Stimulated activated naive CD4-positive, alpha-beta T cell (primary cell): ENCODE measurements around the gene CRTAP.
"Not testable (repeated sequence)": the region's sequence is repeated elsewhere in the genome, so short reads cannot be mapped to it uniquely, and the experiment has no call there.

Source experiments
- DNase-seq, 6 experiments: peaks; one replicate each; lab custom pipeline; 2025; lab: John Stamatoyannopoulos, UW

The CRTAP gene

DNA sequence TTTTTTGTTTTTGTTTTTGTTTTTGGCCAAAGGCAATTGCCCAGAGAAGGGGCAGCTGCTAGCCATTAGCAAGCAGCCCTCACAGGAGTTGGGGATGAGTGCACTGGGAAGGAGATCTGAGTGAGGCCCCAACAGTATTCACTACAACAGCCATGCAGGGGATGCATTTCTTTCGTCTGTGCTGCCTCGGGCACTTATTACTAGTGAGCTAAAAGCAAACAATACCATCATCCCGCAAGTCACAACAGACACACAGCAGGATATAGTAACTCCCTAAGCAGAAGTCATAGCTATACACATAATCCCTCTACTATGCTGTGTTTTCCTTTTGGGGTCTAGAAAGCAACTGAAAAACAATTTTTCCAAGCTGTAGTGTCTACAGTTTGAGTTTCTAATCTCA is 27.2 kb downstream of the CRTAP start:
- DNase-seq: no peak

DNA sequence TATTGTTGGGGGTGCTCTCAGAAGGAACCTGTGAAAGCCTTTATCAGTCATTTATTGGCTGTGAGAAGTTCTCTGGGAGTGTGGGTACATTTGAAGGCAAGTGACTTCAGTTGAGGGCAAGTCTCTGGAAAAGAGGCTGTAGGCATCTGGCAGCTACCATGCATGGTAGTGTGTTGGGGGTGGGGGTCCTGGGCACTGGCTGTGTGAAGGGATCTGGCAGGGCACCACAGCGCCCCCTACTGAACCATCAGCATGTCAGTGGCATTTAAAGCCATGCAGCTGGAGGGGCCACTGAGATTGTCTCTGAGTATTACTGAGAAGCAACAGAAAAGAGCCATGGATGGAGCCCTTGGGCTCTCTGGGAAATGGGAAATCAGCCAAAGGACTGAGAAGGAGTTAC is 30.6 kb downstream of the CRTAP start:
- DNase-seq: peak in 1 of 6 experiments; percentile 0

DNA sequence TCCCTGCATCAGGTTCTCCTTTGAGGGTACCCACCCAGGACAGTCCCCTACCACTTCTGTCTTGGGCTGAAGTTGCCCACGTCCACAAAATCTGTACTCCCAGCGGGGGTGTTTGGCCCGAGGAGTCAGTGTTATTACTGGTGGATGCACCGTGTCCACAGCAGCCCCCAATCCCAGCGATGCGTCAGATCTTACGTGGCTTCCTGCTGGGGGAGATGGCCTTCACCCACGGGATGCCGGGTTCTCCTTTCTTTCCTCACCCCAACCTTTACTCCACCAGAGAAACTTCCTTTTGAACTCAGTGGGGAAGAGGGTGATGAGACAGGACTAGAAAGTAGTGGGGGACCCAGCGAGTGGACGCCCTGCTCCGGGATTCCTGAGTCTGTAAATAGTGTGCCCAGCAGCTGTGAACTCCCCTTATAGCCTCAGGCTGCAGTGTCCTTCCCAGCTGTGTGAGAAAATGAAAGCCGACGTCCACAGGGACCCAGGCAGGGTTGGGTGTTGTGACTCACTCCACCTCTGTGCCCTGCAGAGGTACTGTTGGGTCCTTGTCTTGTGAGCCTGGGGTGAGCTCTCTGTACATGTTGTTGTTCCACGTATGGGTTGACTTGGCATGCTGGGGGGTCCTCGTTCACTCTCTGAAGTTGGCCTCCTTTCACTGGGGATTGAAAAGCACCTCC is 31.5 kb downstream of the CRTAP start:
- DNase-seq: no peak

GRCh38 chr3:33145901-33146580 is 32.2 kb downstream of the CRTAP start:
- no peak for DNase-seq

DNA sequence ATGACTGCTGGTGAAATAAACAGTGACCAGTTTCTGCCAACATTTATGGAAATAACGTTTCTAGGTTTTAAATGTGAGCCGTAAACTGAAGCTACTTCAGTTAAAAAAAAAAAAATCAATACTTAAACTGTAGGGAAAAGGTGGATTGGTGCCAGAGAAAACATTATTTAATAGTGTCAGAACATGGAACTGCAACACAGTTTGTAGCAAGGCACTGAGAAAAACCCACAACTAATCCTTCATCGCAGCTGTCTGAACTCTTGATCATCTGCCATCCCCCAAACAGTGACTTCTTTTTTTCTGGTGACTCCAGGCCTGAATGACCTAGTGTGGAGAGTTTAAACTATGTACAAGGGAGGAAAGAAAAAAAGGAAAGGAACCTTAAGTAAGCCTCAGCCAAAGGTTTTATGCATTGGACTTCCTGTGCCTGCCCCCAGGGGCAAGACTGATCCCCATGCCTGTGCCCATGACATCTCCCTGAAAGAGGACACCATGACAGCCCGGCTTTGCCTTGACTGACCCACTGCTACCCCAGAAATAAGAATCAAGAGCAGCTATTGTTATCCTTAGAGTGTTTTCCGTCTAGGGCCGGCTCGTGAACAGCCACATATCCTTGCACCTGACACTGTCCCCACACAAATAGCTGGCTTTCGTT is 33.1 kb downstream of the CRTAP start:
- no peak for DNase-seq

- DNase-seq: no peak
Measured at GRCh38 chr3:33149342-33149741, 35.5 kb downstream of the CRTAP start.

GRCh38 chr3:33152363-33153360 is 38.8 kb downstream of the CRTAP start:
- DNase-seq: no peak

- no peak for DNase-seq
Measured at GRCh38 chr3:33153782-33154181, 40.0 kb downstream of the CRTAP start.

DNA sequence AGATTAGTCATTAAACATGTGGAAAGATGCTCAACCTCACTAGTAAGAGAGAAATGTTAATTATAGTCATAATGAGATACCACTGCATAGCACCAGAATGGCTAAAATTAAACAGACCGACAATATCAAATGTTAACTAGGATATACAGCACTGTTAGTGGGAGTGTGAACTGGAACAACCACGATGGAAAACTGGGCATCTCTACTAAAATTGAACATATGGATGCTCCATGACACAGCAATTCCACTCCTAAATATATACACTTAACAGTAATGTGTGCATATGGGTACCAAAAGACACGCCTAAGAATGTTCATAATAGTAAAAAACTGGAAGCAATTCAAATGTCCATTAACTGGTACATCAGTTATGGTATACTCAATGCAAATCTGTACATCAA is 41.5 kb downstream of the CRTAP start:
- no peak for DNase-seq

GRCh38 chr3:33159234-33159633 is 45.4 kb downstream of the CRTAP start:
- DNase-seq: no peak

- DNase-seq: no peak
Measured at GRCh38 chr3:33159981-33160380, 46.2 kb downstream of the CRTAP start.

DNA sequence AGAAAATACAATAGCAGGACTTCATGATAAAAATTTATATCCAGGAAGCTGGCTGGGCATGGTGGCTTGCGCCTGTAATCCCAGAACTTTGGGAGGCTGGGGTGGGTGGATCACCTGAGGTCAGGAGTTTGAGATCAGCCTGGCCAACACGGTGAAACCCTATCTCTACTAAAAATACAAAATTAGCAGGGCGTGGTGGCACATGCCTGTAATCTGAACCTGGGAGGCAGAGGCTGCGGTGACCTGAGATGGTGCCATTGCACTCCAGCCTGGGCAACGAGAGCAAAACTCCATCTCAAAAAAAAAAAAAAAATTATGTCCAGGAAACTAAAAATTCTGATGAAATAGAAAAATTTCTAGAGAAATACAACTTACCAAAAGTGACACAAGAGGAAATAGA is 48.8 kb downstream of the CRTAP start:
- not testable (repeated sequence) for DNase-seq

DNA sequence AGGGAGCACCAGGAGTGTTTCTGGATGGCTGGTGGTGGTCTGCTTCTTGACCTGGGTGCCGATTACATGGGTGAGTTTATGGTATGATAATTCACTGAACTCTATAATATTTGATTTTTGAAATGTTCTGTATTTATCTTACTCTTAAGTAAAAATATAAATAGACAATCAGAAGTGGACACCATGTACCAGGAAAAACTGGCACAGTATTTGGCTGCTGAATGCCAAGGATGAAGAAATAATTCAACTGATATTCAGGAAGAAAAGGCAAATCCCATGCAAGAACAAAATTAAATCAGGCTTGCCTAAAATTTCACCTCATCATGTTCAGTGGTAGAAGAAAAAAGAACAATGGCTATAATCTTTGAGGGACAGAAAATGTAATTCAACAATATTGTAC is 51.6 kb downstream of the CRTAP start:
- no peak for DNase-seq

- no peak for DNase-seq
Measured at GRCh38 chr3:33166095-33166494, 52.3 kb downstream of the CRTAP start.

- no peak for DNase-seq
Measured at GRCh38 chr3:33167284-33167683, 53.5 kb downstream of the CRTAP start.

DNA sequence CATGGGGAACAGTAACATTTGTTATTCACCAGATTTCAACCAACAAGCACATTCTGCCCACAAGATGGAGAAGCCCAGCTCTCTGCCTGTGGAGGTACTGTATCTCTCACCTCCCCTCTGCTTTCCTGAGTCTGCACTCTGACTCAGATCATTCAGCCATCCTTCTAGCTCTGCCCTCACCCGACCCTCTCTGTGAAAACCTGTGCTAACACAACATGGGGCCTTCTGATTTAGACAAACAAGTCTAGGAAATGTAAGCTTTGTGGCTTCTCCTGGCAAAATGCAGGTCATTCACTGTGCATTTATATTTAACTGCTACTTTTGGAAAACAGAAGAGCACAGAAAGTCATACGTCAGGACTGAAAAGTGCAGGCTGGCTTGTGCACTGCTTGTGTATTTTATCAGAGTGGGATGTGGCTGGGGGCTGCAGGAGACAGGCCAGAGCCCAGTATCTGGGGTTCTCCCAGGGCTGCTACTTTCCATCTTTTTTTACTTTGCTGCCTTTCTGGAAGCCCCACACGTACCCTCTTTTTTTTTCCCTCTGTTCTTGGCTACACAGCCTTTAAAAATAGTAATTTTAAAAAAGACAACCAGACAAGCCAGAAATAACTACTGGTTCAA is 54.0 kb downstream of the CRTAP start:
- no peak for DNase-seq

DNA sequence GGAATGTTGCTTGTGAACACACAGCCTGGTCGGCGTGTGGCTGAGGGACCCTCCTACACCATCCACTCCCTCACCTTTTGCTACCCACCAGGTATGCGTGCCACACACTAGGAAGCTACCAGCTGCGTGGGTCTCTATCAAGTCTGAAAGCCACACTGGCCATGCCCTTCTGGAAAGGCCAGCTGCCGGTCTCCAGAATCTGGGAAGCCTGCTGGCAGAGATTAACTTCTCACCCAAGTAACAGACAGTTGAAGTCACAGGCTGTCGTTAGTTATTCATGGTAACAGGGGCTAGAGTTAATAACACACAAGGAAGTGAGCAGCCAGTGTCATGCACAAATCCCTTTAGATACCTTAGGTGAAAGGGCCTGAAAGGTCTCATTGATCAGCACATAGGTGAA is 56.7 kb downstream of the CRTAP start:
- no peak for DNase-seq

DNA sequence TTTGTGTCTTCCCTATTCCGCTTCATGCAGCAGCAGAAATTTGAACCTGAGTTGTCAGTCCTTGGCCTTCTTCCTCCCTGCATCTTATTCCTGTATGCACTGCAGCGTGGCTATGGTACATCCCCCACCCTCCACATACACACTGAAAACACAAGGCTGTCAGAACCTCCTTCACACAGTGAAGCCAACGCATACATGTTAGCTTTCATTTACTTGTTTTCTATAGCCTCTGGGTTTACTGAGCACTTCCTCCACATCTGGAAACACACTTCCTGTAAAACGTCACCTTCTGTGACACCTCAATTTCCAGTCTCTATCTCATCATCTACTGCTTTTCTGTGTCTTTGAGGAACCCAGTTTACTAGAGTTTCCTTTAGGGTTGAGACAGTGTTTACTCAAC is 57.8 kb downstream of the CRTAP start:
- DNase-seq: no peak

GRCh38 chr3:33173103-33173502 is 59.3 kb downstream of the CRTAP start:
- no peak for DNase-seq

- DNase-seq: no peak
Measured at GRCh38 chr3:33173672-33174071, 59.9 kb downstream of the CRTAP start.

DNA sequence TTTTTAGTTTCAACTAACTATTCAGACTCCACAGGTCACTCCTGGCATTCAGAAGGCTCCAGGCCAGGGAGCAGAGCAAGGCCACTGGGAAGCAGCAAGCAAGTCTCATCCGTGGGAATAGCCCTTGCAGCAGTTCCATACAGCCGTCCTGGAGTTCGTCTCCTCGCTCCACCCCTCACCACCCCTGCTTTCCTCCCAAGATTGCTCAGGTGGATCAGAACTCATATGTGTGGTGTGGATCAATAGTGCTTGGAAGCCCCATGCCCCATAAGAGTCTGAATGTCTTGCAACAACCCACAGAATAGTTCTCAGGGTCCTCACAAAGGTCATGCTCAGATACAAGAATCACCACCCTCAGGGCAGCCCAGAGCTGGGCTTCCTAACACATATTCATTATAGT is 60.3 kb downstream of the CRTAP start:
- DNase-seq: no peak
